SIG-M5 treated with dmso at 0.1 percent for 504 hours (cell line): ENCODE measurements around the gene GALNT12.
A peak's percentile ranks its signal among the peaks of the same experiment; 100 is the strongest.

Experiments used
- DNase-seq: peaks from one replicate; lab custom pipeline; 2025; ENCODE audit not compliant: unreplicated experiment; lab: John Stamatoyannopoulos, UW

Gene GALNT12

DNA sequence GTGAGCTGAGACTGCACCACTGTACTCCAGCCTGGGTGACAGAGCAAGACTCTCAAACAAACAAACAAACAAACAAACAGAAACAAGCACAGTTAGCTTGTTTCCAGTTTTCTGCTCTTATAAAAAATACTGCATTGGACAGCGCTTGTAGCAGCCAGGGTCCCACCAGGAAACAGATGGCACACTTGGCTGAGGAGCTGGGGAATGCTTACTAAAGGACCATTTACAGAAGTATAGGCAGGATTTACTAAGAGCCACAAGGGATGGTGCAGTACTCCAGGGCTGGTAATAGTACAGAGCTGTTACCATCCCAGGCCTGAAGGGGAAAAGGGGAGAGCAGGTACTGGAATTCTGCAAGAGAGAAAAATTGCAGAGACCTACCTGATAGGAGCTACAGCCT is 5.9 kb upstream of the GALNT12 start:
- DNase-seq = no peak

DNA sequence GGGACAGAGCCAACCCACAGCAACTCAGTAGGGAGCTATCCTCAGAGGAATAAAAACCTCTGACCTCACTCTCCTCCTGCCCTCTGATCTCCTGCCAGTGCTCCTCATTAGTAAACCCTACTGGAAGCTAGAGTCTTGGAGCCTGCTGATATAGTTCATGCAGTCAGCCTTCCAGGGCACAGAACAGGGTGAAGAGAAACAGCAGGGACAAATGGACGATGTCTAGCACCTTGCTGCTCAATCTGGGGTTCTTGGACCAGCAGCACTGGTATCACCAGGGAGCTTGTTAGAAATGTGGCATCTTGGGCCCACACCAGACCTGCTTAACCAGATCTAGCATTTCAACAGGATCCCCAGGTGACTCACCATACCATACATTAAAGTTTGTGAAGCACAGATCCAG is 5.5 kb upstream of the GALNT12 start:
- DNase-seq = peak; percentile 37

DNA sequence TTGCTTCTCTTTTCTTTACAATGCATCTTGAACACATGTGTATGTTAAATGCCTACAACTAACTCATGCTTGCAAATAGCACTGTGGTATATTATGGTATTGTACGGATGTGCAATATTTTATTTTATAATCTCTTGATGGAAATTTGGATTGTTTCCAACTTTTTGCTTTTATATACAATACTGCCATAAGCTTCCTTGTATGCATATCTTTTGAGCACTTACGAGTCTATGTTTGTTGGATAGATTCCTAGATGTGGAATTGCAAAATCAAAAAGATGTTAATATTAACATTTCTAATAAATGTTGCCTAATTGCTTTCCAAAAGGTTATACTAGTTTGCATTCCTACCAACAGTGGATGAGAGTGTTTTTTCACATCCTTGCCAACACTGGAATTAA is 3.4 kb upstream of the GALNT12 start:
- DNase-seq = no peak

DNA sequence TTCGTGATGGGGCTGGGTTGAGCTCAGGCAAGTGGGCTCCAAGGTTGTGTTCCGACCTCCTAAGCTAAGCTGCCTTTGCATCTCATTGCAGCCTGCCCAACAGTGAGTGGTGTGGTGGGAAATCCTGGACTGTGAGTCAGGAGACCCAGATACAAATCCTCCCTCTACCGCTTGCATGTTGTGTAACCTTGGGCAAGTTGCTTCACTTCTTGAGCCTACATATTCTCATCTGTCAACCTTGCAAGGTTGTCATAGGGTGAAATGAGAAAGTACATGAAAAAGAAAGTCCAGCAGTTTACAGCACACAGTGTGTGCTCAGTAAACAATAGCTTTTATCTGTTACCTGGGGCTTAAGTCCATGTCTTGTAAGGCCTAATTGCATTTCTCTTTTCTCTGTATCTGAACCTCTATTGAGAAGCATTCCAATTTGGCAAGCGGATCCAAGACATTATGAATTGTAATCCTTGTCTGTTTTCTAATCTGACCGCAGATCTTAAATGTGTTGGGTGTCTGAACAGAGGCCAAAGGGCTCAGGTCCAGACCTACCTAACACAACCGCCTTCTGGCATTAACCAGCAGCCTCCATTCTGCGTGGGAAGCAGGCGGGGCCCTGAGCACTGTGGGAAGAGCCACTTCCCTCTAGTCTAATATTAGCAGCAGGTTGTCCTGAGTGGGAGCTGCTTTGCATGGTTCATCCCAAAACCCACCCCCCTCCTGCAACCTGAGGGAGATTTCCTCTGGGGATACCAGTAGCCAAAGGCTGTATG is 1.8 kb upstream of the GALNT12 start:
- DNase-seq = peak; percentile 57

DNA sequence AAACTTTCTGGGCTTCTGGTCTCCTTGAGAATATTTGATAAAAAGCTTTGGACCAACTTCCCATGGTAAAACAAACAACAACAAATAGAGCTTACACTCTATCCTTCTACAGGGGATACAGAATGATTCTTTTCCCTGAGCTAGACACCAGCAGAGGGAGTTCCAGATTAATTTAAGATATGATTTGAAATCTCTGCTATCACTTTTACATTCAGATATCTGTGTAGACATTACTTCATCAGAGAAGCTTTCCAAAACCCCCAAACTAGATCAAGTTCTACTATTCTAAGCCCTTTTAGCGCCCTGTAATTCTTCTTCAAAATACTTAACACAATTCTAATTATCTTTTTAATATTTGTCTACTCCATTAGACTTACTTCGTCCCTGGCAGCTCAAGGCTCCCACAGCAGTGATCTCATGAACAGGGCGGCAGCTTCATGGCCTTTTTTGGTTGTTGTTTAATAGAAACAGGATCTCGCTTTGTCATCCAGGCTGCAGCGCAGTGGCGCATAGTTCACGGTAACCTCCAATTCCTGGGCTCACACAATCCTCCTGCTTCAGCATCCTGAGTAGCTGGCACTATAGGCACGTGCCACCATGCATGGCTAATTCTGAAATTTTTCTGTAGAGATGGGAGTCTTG is 955 bp upstream of the GALNT12 start:
- DNase-seq = no peak

DNA sequence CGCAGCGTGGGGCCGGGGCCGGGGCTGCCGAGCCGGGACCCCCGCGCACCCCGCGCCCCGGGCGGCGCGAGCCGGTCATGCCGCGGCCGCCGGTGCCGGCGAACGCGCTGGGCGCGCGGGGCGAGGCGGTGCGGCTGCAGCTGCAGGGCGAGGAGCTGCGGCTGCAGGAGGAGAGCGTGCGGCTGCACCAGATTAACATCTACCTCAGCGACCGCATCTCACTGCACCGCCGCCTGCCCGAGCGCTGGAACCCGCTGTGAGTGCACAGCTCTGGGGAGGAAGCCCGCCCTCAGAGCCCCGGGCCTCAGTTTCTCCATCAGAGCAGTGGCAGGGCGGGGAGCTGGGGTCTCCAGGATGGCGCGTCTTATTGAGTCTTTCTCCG is 335 bp downstream of the GALNT12 start:
- DNase-seq = no peak

DNA sequence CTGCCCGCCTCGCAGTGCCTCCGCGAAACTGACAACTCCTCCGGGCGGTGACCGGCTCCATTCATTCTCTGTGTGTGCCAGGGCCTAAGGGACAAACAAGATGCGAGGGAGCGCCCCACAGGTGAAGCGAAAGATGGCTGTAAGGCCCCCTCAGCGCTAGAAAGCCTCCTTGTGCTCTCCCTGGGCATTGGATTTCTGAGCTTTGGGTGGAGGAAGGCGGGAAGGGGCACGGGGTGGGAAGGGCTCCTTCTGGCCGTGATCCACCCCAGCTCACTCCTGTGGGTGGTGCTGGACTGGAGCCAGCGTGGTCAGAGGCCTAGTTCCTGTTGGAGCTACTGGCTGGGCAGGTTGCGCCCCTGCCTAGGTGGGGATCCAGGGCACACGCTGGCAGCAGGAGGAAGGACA is 943 bp downstream of the GALNT12 start:
- no peak for DNase-seq

DNA sequence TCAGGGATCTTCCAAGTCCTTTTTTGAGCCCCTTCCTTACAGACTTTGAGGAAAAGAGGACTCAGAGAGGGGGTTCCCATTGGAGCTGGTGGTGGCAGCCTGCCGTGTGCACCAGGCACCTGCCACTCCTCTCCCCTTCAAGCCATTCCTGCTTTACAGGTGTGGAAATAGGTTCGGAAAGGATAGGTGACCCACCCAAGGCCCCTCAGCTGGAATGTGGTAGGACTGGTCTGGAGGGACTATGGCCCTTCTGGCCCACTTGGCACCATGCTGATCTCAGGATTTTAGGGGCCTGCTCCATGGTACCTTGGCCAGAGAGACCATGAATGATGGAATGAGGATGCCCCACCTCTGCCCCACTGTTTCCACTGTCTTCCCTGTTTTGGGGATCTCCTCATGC is 1.4 kb downstream of the GALNT12 start:
- DNase-seq = no peak

DNA sequence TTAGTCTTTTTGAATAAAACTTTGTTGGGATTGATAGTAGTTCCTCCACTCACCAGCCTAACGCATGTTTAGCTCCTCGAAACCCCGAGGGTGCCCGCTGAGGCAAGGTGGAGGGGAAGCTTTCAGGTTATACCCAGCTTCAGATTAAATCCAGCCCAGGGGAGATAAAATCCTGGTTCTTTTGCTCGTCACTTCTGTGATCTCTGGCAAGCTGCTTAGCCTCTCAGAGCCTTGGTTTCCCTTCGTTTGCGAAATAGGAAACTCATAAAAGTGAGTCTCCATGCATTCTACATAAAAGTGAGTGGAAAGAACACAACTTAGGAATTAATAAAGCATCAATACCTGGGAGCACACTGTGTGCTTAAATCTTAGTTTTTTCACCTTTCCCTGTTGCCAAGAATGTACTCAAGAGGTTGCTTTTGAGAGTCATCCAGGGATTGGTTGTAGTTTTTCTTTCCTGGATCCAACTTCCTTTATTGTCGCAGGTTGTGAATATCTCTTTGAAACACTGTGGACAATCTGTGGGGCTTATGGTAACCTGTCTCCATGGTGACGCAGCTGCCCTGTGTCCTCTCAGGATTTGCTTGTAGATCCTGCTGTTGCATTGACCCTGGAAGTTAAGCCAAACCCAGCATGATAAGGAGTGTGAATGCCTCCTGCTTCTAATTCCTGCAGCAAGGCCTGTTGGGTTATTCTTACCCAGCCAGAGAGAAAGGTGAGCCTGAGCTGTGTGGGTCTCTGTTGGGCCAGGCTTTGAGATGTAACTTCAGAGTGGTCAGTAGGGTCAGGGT is 2.0 kb downstream of the GALNT12 start:
- no peak for DNase-seq

DNA sequence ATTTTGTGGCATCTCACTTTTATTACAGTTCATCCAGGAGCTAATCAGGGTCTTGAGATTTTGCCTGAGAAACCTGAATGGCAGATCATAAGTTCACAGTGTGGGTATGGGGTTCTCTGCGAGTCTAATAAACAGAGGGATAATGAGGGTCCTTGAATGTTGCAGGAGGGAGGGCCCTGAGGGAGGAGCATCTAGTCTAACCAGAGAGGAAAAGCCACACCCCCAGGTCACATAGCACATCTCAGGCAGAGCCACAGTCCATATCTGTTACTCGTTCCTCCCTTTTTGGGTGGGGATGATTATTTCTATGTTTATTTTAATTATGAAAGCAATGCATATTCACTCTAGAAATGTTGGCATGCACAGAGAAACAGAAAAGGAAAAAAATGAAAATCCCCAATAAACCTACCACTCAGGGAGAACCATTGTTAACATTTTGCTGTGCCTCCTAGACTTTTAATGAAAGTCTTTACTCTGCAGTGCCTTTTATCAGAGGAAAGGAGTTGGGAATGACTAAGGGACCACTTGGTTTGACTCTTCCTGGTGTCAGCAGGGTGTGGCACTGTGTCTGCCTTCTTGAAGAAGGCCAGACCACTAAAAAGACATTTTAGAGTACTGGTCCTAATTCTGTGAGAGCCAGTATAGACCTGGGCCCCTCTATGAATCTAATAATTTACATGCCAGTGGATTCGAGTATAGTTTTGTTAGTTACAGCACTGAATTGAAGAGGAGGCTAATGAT is 2.8 kb downstream of the GALNT12 start:
- no peak for DNase-seq

DNA sequence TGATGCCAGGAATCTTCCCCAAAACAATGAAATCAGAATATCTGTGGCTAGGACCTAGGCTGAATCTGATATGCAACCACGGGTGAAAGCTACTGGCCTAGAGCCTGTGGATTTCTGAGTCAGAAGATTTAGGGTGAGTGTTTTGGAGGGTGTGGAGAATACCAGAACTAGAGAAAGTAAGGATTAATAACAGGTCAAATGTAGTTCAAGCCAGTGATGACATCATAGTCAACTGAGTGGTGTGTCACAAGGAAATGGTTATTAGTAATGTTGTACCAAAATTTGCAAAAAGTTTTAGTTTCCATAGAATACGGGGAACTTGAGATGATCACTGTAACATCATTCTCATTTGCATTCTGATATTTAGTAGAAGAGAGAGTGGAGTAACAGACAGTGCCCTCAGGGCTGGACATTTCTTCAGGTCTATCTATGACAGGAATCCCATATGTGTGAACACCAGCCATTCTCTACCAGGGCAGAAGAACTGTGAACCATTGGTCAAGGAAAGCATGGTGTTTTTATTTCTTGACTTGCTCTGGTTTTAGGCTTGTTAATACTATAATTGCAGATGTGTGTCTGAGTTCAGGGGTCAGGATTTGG is 3.7 kb downstream of the GALNT12 start:
- no peak for DNase-seq

DNA sequence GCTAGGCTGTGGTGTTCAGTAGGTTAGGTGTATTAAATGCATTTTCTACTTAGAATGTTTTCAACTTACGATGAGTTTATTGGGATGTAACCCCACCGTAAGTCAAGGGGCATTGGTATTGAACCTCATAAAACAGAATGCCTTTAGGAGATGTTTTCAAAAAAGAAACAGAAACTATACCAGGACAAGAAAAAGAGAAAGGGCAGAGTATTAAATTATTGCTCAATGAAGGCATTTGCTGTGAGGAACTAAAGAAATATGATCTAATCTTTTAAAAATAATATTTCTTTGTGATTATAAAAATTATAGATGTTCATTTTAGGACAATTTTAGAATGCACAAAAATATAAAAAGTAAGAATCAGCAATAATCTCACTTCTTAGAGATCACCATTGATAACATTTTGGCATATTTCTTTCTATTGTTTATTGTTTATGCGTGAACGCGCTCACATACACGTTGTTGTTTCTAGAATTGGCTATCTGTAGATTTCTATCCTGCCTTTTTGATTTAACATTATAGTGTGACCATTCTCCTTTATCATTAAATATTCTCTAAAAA is 8.0 kb downstream of the GALNT12 start:
- DNase-seq = no peak

DNA sequence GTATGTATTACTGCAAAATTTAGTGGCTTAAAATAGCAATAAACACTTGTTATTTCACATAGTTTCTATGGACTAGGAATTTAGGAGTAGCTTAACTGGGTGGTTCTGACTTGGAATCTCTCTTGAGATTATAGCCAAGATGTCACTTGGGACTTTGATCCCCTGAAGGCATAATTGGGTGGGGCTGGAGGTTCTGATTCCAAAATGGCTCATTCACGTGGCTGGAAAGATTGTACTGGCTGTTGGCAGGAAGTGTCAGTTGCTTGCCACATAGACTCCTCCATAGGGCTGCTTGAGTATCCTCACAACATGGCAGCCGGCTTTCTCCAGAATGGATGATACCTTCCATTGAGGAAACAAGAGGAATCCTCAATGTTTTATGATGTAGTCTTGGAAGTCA is 11.3 kb downstream of the GALNT12 start:
- no peak for DNase-seq

DNA sequence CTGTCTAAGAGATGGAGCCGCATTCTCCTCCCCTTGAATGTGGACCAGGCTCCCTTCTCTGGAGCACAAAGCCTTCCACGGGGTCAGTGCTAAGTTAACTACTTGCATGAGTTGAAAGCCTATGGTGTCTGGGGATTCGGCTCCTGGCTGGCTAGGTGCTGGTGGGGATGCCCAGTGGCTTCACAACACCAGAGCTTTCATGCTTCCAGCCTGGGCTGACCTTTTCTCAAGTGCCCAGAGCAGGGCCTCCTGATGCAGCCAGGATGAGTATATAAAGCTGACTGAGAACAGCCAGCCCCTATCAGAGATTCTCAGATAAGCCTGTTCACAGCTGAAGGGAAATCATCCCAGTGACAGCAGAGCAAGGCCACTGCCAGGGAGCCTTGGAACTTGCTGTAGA is 11.8 kb downstream of the GALNT12 start:
- DNase-seq = no peak

DNA sequence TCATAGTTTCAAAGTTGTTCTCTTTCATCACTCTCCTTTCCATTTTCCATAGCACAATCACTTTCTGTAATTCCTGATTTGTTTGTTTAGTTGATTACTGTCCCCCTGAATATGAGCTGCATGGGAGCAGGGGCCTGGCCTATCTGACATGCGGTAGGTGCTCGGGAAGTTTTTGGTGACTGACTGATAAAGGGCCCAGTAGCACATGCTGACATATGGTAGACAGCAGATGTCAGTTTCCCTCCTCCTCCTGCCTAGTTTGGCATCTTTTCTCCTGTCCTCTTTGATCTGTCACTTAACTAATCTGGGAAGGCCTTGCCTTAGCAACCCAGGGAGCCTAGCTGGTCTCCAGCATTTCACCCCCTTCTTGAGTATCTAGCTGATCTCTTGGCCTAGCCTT is 14.4 kb downstream of the GALNT12 start:
- DNase-seq = no peak

DNA sequence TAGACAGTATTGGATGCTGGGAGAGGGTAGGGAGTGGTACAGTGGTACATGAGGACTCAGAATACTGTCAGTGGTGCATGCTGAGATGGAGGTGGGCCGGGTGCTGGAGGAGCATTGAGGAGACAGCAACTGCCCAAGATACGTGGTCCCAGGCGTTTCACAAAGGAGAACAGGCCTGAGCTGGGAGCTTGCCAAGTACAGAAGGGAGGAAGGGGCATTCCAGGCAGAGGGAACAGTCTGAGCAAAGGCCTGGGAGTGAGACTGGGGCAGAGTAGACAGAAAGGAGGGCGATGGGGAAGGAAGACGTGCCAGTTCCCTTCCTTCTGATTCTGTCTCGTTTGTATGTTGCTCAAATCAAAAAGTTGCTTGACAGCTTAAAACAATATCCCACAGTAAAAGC is 15.2 kb downstream of the GALNT12 start:
- DNase-seq = no peak

DNA sequence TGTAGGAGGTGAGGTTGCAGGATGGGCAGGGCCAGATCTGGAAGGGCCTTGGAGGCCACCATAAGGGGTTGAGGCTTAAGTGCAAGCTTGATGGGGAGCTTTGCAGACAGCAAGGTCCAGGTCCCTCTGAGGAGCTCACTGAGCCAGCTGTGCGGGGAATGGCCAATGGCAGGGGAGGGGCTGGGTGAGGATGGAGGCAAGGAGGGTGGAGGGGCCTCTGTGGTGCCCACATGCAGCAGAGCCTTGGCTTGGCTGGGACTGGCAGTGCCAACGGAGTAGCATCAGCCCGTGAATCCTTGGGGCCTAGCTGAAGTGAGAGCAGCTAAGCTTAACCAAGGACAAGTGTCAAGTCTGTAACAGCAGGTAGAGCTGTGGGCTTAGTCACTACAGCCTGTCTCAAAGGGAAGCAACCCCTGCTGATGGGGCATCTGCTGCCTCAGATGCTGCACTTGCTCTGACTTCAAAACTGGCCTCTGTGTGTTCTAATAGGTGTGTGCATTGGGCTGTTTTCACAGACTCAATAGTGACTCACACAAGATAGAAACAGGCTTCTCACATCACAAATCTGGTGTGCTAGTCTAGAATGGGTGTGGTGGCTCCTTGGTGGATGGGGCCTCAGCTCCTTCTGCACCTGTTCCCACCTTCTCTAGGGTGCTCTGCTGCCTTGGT is 16.3 kb downstream of the GALNT12 start:
- no peak for DNase-seq

DNA sequence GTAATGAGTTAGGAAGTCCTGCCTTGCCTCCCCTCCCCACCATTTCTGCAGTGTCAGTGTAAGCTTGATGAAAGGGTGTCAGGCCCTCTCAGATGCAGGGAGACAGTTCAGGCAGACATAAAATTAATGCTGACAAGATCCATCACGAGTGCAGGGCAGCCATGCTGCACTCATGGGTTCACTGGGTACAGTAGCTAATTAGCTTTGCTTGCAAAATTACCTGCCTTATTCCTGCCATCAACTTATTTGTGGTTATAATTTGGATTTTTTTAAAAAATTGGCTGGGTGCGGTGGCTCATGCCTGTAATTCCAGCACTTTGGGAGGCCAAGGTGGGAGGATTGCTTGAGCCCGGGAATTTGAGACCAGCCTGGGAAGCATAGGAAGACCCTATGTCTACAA is 17.9 kb downstream of the GALNT12 start:
- DNase-seq = no peak

DNA sequence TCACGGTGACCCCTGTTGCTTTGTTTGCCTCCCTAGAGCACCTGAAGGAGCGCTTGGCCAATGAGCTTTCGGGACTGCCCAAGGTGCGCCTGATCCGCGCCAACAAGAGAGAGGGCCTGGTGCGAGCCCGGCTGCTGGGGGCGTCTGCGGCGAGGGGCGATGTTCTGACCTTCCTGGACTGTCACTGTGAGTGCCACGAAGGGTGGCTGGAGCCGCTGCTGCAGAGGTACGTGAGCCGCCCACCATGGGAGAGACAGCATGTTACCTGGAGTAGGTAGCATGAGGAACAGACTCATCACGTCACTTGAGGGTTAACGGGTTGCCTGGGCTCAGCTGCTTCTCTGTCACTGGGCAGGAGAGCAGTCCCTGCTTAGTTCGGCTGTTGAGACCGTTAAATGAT is 19.2 kb downstream of the GALNT12 start:
- no peak for DNase-seq

DNA sequence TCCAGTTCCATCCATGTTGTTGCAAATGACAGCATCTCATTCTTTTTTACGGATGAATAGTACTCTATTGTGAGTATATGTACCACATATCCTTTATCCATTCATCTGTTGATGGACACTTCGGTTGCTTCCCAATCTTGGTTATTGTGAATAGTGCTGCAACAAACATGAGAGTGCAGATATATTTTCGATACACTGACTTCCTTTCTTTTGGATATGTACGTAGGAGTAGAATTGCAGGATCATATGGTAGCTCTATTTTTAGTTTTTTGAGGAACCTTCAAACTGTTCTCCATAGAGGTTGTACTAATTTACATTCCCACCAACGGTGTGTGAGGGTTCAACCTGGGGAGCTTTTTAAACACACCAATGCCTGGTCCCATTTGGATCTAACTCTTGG is 22.3 kb downstream of the GALNT12 start:
- no peak for DNase-seq
